Femur (tissue), 1 donor: ENCODE results near the gene CBY2.
"Not testable (repeated sequence)": the region's sequence is repeated elsewhere in the genome, so short reads cannot be mapped to it uniquely, and the experiment has no call there.

Experiments
- DNase-seq: peaks from one replicate; pipeline ENCODE4 v3.0.0-alpha.2; 2017

The CBY2 gene

GRCh38 chr13:45748941-45749759, 47.0 kb downstream of the CBY2 start:
- no peak for DNase-seq

- no peak for DNase-seq
Observed at GRCh38 chr13:45750566-45750965, 48.4 kb downstream of the CBY2 start.

- no peak for DNase-seq
Observed at GRCh38 chr13:45751885-45752284, 49.8 kb downstream of the CBY2 start.

GRCh38 chr13:45752510-45752909, 50.4 kb downstream of the CBY2 start:
- no peak for DNase-seq

- DNase-seq, result not testable (repeated sequence)
Observed at GRCh38 chr13:45756498-45756897, 54.4 kb downstream of the CBY2 start.

GRCh38 chr13:45757589-45757988, 55.5 kb downstream of the CBY2 start:
- DNase-seq, result not testable (repeated sequence)

GRCh38 chr13:45763419-45763818, 61.3 kb downstream of the CBY2 start:
- DNase-seq, result no peak
